ENCODE results near the gene DAPK2. TPM values are rescaled to one million over a fixed set of nuclear protein-coding genes. Genes with fewer than 3 reads are reported as not detected.

DAPK2 gene
- total RNA-seq, 1 donor from 2014 or later: 9.7 TPM

GRCh38 chr15:63941698-63942465, 104.4 kb downstream of the DAPK2 start:
- DNase-seq: no peak

- DNase-seq: no peak
These were observed 105.2 kb downstream of the DAPK2 start for GRCh38 chr15:63940966-63941620.

- DNase-seq: peak; percentile 55
These were observed 106.7 kb downstream of the DAPK2 start for GRCh38 chr15:63939531-63940130.

GRCh38 chr15:63938486-63939061, 107.7 kb downstream of the DAPK2 start:
- DNase-seq: no peak

- DNase-seq: no peak
These were observed 112.8 kb downstream of the DAPK2 start for GRCh38 chr15:63933522-63933921.

GRCh38 chr15:63931556-63931955, 114.7 kb downstream of the DAPK2 start:
- DNase-seq: no peak

GRCh38 chr15:63930034-63930433, 116.3 kb downstream of the DAPK2 start:
- DNase-seq: no peak

- DNase-seq: no peak
These were observed 118.0 kb downstream of the DAPK2 start for GRCh38 chr15:63928185-63928842.

- no peak for DNase-seq
These were observed 122.0 kb downstream of the DAPK2 start for GRCh38 chr15:63923993-63924950.

- DNase-seq: no peak
These were observed 123.4 kb downstream of the DAPK2 start for GRCh38 chr15:63922916-63923315.

GRCh38 chr15:63922261-63922904, 123.9 kb downstream of the DAPK2 start:
- no peak for DNase-seq

GRCh38 chr15:63920504-63921175, 125.6 kb downstream of the DAPK2 start:
- DNase-seq: no peak

GRCh38 chr15:63918901-63919348, 127.4 kb downstream of the DAPK2 start:
- DNase-seq: no peak

GRCh38 chr15:63918317-63918672, 128.0 kb downstream of the DAPK2 start:
- DNase-seq: no peak

- DNase-seq: no peak
These were observed 128.5 kb downstream of the DAPK2 start for GRCh38 chr15:63917588-63918316.

- DNase-seq: no peak
These were observed 130.2 kb downstream of the DAPK2 start for GRCh38 chr15:63915873-63916771.

GRCh38 chr15:63915209-63915872, 130.9 kb downstream of the DAPK2 start:
- DNase-seq: no peak

- no peak for DNase-seq
These were observed 132.4 kb downstream of the DAPK2 start for GRCh38 chr15:63913786-63914315.
